Neural cell (in vitro differentiated cells): Measurements from ENCODE around the gene MYO18B. TPM values are rescaled to one million over a fixed set of nuclear protein-coding genes. Genes with fewer than 3 reads are reported as not detected.

Experiments used
- H2AFZ ChIP-seq: fragments of 200-600, 300-800 bp; sonication (generic), shearing (Covaris generic); 2 replicates; pipeline ENCODE4 v1.6.0; 2014; ENCODE audit warnings: low read depth, mild to moderate bottlenecking, antibody characterized with exemption, low read length, moderate library complexity
- H3F3A ChIP-seq: fragments of 200-600 bp; shearing (Covaris generic); 2 replicates; pipeline ENCODE4 v1.6.1; 2016; ENCODE audit warnings: mild to moderate bottlenecking, moderate library complexity, mixed read lengths, antibody characterized with exemption, low read length; ENCODE audit not compliant: insufficient read depth, poor library complexity, severe bottlenecking
- H3K27ac ChIP-seq: fragments of 200-600, 300-800 bp; sonication (generic), shearing (Covaris generic); 2 replicates; pipeline ENCODE4 v1.5.1; 2014; ENCODE audit warnings: mild to moderate bottlenecking, low read length, moderate library complexity
- H3K27me3 ChIP-seq: fragments of 300-800, 200-600 bp; sonication (generic), shearing (Covaris generic); 2 replicates; pipeline ENCODE4 v1.6.0; 2014; ENCODE audit warnings: mild to moderate bottlenecking, low read depth, low read length, moderate library complexity; ENCODE audit not compliant: insufficient read depth
- H3K36me3 ChIP-seq: fragments of 300-800, 200-600 bp; sonication (generic), shearing (Covaris generic); 2 replicates; pipeline ENCODE4 v1.5.1; 2014; ENCODE audit warnings: mild to moderate bottlenecking, antibody characterized with exemption, low read length, moderate library complexity; ENCODE audit not compliant: insufficient read depth
- H3K4me2 ChIP-seq: fragments of 300-800, 200-600 bp; sonication (generic), shearing (Covaris generic); 2 replicates; pipeline ENCODE4 v1.6.0; 2014; ENCODE audit warnings: mild to moderate bottlenecking, low read length
- H3K4me3 ChIP-seq: fragments of 300-800, 200-600 bp; sonication (generic), shearing (Covaris generic); 2 replicates; pipeline ENCODE4 v1.5.1; 2014; ENCODE audit warnings: mild to moderate bottlenecking, low read length, moderate library complexity
- H3K79me2 ChIP-seq: fragments of 200-600 bp; shearing (Covaris generic); replicated peaks from 2 replicates; pipeline ENCODE4 v1.6.0; 2014; ENCODE audit warnings: mild to moderate bottlenecking, low read length, moderate library complexity; ENCODE audit not compliant: insufficient read depth
- H3K9ac ChIP-seq: fragments of 300-800, 200-600 bp; sonication (generic), shearing (Covaris generic); 2 replicates; pipeline ENCODE4 v1.6.1; 2016; ENCODE audit warnings: mild to moderate bottlenecking, low read length, mixed read lengths
- H3K9me2 ChIP-seq: fragments of 200-600 bp; shearing (Covaris generic); 2 replicates; pipeline ENCODE4 v1.6.1; 2016; ENCODE audit warnings: mild to moderate bottlenecking, low read length, mixed read lengths; ENCODE audit not compliant: insufficient read depth
- H3K9me3 ChIP-seq: fragments of 200-600, 300-800 bp; sonication (generic), shearing (Covaris generic); 2 replicates; pipeline ENCODE4 v1.6.1; 2016; ENCODE audit warnings: mild to moderate bottlenecking, mixed run types, low read length, moderate library complexity, mixed read lengths
- H4K20me1 ChIP-seq: fragments of 200-600 bp; shearing (Covaris generic); 2 replicates; pipeline ENCODE4 v1.6.1; 2016; ENCODE audit warnings: mild to moderate bottlenecking, mixed run types; ENCODE audit not compliant: insufficient read depth
- EP300 ChIP-seq: fragments of 450-650 bp; conservative IDR thresholded peaks from 2 replicates; pipeline ENCODE4 v1.6.1; 2014; ENCODE audit warnings: antibody characterized with exemption, mild to moderate bottlenecking, moderate library complexity; ENCODE audit not compliant: poor library complexity, severe bottlenecking
- EZH2 ChIP-seq: fragments of 200-600, 300-800 bp; shearing (Covaris generic), sonication (generic); IDR thresholded peaks from 2 replicates; pipeline ENCODE4 v1.6.1; 2014; ENCODE audit warnings: antibody characterized with exemption, low read length, borderline replicate concordance, mild to moderate bottlenecking; ENCODE audit not compliant: insufficient read depth, poor library complexity, severe bottlenecking
- MXI1 ChIP-seq: fragments of 450-650 bp; conservative IDR thresholded peaks from 2 replicates; pipeline ENCODE4 v1.6.1; 2014; ENCODE audit warnings: antibody characterized with exemption, mild to moderate bottlenecking; ENCODE audit not compliant: poor library complexity, severe bottlenecking
- POLR2AphosphoS5 ChIP-seq: IDR thresholded peaks from 2 replicates; pipeline ENCODE4 v1.6.1; 2012
- RAD21 ChIP-seq: fragments of 450-650 bp; conservative IDR thresholded peaks from 2 replicates; pipeline ENCODE4 v1.6.1; 2014; ENCODE audit warnings: antibody characterized with exemption, mild to moderate bottlenecking, moderate library complexity
- REST ChIP-seq: IDR thresholded peaks from 2 replicates; pipeline ENCODE4 v1.6.1; 2012; ENCODE audit warnings: borderline replicate concordance
- SMC3 ChIP-seq: fragments of 450-650 bp; conservative IDR thresholded peaks from 2 replicates; pipeline ENCODE4 v1.6.1; 2014; ENCODE audit warnings: antibody characterized with exemption, mild to moderate bottlenecking, moderate library complexity; ENCODE audit not compliant: poor library complexity
- TAF1 ChIP-seq: IDR thresholded peaks from 2 replicates; pipeline ENCODE4 v1.6.1; 2012; ENCODE audit warnings: low read depth
- polyA plus RNA-seq: library from polyadenylated mRNA; depleted of rRNA; stranded (reverse); fragments of >200 nt; gene quantifications from 2 replicates; pipeline ENCODE4 v1.2.3, GENCODE V29; 2014
- TF ChIP-seq, protein P1 (sequence below): fragments of 450-650 bp; IDR thresholded peaks from 2 replicates; pipeline ENCODE4 v1.5.1; 2014; ENCODE audit warnings: antibody characterized with exemption, mild to moderate bottlenecking, moderate library complexity; ENCODE audit not compliant: poor library complexity, severe bottlenecking

MYO18B gene
- polyA plus RNA-seq, 1 donor from 2014 or later = 0.71 TPM

DNA sequence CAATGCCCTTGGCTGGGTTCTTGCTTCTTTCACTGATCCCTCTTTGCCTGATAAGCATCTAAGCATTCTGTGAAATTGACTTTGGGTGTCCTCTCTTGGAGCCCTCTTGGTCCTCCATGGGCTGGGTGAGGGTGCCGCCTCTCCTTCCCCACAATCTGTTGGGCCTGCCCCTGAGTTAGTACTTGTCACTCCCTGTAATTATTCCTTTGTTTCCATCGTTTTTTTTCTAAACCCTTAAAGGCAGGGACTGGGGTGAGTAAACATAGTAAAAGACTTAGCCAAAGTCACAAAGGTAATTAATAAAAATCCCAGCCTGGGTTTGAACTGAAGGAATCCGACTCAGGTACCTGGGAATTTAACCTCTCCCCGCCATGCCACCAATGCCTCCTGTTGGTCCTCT, 188.1 kb downstream of the MYO18B start:
- Histone ChIP-seq H4K20me1 (no peaks in the 10 kb centered on the region), H3K27me3 (no peaks in the 10 kb centered on the region), H2AFZ (no peak overlapping the region), H3K9me3 (no peaks in the 10 kb centered on the region), H3K4me3 (no peak overlapping the region), H3K4me2 (no peak overlapping the region), H3K27ac (no peak overlapping the region), H3K9me2 (no peaks in the 10 kb centered on the region), H3K9ac (no peak overlapping the region), H3K79me2 (no peaks in the 10 kb centered on the region), H3F3A (no peaks in the 10 kb centered on the region), H3K36me3 (no peaks in the 10 kb centered on the region)
- TF ChIP-seq SMC3 (no peak), EP300 (no peak), POLR2AphosphoS5 (no peak), REST (no peak), MXI1 (no peak), EZH2 (no peak)
- TF ChIP-seq, protein P1, sequence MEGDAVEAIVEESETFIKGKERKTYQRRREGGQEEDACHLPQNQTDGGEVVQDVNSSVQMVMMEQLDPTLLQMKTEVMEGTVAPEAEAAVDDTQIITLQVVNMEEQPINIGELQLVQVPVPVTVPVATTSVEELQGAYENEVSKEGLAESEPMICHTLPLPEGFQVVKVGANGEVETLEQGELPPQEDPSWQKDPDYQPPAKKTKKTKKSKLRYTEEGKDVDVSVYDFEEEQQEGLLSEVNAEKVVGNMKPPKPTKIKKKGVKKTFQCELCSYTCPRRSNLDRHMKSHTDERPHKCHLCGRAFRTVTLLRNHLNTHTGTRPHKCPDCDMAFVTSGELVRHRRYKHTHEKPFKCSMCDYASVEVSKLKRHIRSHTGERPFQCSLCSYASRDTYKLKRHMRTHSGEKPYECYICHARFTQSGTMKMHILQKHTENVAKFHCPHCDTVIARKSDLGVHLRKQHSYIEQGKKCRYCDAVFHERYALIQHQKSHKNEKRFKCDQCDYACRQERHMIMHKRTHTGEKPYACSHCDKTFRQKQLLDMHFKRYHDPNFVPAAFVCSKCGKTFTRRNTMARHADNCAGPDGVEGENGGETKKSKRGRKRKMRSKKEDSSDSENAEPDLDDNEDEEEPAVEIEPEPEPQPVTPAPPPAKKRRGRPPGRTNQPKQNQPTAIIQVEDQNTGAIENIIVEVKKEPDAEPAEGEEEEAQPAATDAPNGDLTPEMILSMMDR = no peak

GRCh38 chr22:25930788-25931310, 188.9 kb downstream of the MYO18B start:
- TF ChIP-seq POLR2AphosphoS5 = no peak
- TF ChIP-seq RAD21 = no peak
- no peak for TF ChIP-seq TAF1
- TF ChIP-seq, protein P1 = no peak
- TF ChIP-seq SMC3 = no peak
- TF ChIP-seq REST = no peak
- TF ChIP-seq EP300 = no peak
- no peak for TF ChIP-seq MXI1
- no peak for TF ChIP-seq EZH2
- Histone ChIP-seq H3K36me3 (no peaks in the 10 kb centered on the region), H3K4me3 (no peak overlapping the region), H3K27me3 (no peaks in the 10 kb centered on the region), H3K79me2 (no peaks in the 10 kb centered on the region), H3K9ac (no peak overlapping the region), H3K9me3 (no peaks in the 10 kb centered on the region), H4K20me1 (no peaks in the 10 kb centered on the region), H3F3A (no peaks in the 10 kb centered on the region), H3K27ac (no peak overlapping the region), H2AFZ (no peak overlapping the region), H3K9me2 (no peaks in the 10 kb centered on the region), H3K4me2 (no peak overlapping the region)
